ES-I3 (cell line): ENCODE data around the gene ATP9A.
"Not testable (repeated sequence)": the region's sequence is repeated elsewhere in the genome, so short reads cannot be mapped to it uniquely, and the experiment has no call there.

Experiments used
- H3K36me3 ChIP-seq: 2 replicates; pipeline ENCODE4 v1.6.1; 2013; ENCODE audit warnings: mild to moderate bottlenecking, low read length, control low read depth, moderate library complexity; ENCODE audit not compliant: insufficient read depth
- H3K4me1 ChIP-seq: 2 replicates; pipeline ENCODE4 v1.6.1; 2013; ENCODE audit warnings: mild to moderate bottlenecking, control low read depth, low read length; ENCODE audit not compliant: insufficient read depth
- H3K9ac ChIP-seq: 2 replicates; pipeline ENCODE4 v1.6.1; 2013; ENCODE audit warnings: low read depth, mild to moderate bottlenecking, low read length, moderate library complexity
- H3K9me3 ChIP-seq: 2 replicates; pipeline ENCODE4 v1.6.1; 2013; ENCODE audit warnings: mild to moderate bottlenecking, low read length, moderate library complexity; ENCODE audit not compliant: control insufficient read depth, insufficient read depth

Gene ATP9A

DNA sequence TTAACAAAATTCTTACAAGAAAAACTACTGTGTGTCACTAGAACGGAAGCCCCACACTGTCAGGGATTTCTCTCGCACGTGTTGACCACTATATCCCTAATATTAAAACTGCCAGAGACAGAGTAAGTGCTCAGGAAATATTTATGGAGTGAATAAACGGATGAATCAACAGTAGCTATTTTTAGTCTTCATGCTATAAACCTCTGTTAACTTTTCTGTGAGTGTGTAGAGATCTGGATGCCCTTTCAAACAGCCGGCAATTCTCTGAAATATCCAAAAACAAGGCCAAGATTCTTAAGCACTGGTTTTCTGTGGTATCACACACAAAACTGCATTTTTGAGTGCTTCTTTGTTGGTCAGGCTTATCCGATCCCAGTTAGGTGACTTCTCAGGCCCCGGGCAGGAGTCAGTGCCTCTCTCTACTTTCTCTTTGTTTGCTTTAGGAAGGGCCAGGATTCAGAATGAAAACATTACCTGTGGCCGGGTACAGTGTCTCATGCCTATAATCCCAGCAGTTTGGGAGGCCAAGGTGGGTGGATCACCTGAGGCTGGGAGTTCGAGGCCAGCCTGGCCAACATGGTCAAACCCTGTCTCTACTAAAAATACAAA, 15.7 kb downstream of the ATP9A start:
- H3K4me1 ChIP-seq: peaks cover 7% of the 10 kb centered on the region; the same call in 1 of the 2 replicates
- no peak overlapping the region for H3K9ac ChIP-seq
- no peaks in the 10 kb centered on the region for H3K9me3 ChIP-seq
- no peaks in the 10 kb centered on the region for H3K36me3 ChIP-seq

DNA sequence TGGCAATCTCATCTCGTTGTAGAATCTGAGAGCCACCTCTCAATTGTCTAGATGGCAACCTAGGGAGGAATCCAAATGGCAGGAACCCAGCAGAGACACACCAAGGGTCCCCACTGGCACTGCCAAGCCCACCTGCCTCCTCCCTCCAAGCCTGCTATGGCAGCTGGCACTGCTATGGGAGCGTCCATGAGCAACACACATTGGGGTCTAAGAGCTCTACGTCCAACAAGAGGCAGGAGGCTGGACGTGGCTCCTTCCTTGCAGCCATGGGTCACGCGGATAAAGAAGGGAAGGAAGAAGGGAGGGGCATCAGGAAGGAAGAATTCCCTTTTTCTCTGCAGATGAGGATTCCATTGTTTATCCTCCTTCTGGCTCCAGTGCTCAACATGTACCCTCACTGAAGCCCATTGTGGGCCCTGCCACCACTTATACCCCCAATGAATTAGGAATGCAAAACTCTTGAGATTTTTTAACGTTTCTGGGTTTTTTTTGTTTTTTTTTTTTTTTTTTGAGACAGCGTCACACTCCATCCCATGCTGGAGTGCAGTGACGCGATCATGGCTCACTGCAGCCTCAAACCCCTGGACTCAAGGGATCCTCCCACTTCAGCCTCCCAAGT, 17.3 kb downstream of the ATP9A start:
- Histone ChIP-seq H3K9me3 (no peaks in the 10 kb centered on the region), H3K9ac (no peak overlapping the region), H3K36me3 (no peaks in the 10 kb centered on the region), H3K4me1 (peaks cover 7% of the 10 kb centered on the region; the same call in 1 of the 2 replicates)

DNA sequence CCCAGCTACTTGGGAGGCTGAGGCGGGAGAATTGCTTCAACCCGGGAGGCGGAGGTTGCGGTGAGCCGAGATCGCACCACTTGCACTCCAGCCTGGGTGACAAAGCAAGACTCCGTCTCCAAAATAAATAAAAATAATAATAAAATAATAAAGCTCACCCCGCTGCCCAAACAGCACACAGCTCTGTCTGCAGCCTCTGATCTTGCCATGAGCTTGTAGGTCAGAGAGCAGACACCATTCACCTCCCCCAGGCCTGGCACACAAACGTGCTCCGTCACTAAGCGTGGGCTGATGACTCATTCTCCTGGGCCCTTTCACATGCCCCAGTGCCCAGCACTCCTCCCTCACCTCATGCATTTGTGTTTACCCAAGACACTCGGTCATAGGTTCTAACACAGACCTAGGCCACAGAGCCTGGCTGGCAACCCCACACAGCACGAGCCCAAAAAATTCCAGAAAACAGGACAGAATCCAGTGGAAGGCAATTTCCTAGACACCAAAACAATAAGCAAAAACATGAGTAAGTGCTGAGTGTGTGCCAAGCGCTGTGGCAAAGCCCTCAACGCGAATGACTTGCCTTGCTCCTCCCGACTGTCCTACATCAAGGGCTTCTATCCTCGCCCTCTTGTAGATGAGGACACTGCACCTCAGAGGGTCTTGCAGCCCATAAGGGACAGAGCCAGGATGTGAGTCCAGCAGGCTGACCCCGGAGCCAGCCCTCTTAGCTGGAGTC, 18.0 kb downstream of the ATP9A start:
- no peaks in the 10 kb centered on the region for H3K9me3 ChIP-seq
- H3K9ac ChIP-seq: no peak overlapping the region
- H3K4me1 ChIP-seq: peaks cover 7% of the 10 kb centered on the region; the same call in 1 of the 2 replicates
- no peaks in the 10 kb centered on the region for H3K36me3 ChIP-seq

DNA sequence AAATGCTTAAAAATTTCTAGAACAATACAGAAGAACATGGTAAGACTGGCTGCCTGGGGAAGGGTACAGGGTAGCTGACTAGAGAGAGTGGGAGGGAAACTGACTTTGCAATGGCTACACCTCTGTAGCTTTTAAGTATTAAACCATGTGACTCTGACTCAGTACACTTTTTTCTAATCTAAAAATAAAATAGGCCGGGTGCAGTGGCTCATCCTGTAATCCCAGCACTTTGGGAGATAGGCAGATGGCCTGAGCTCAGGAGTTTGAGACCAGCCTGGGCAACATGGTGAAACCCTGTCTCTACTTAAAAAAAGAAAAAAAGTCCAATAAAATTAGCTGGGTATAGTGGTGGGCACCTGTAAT, 18.5 kb downstream of the ATP9A start:
- Histone ChIP-seq H3K9ac (no peak overlapping the region), H3K36me3 (no peaks in the 10 kb centered on the region), H3K9me3 (no peaks in the 10 kb centered on the region), H3K4me1 (peaks cover 7% of the 10 kb centered on the region; the same call in 1 of the 2 replicates)

DNA sequence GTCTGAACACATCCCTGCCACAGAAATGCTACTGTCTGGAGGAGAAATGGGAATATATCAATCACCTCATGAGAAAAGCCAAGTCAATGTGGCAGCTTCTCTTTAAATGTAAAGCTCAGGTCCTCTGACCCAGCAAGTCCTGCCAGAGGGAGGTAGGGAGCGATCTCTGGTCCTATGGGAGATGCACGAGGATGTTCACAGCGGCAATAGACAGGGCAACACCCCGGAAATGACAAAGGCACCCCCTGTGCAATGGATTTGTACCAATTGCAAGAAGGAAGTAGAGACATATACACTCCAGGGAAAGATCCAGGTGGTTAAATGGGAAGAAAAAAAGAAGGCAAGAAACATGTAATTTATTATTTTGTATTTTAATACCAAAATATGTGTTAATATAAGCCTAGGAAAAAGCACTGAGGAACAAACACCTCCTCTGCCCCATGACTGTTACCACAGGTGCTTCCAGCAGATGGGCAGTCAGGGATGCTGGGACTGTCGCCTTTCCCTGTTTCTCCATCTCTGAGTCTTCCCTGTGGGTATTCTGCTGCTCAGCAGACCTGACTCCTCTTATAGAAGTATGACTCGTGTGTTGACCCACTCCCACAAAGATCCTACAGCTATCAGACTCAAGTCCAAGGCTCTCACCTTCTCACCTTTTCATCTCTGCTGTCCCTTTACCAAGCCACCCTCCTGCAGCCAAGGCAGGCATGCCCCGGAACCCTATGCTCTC, 20.8 kb downstream of the ATP9A start:
- Histone ChIP-seq H3K9ac (no peak overlapping the region), H3K36me3 (no peaks in the 10 kb centered on the region), H3K4me1 (peaks cover 12% of the 10 kb centered on the region), H3K9me3 (no peaks in the 10 kb centered on the region)

DNA sequence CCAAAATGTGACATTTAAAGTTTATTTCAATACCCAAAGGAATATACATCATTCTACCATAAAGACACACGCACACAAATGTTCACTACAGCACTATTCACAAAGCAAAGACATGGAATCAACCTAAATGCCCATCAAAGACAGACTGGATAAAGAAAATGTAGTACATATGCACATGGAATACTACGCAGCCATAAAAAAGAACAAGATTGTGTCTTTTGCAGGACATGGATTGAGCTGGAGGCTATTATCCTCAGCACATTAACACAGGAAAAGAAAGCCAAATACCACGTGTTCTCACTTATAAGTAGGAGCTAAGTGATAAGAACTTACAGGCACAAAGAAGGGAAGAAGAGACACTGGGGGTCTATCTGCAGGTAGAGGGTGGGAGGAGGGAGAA, 22.4 kb downstream of the ATP9A start:
- Histone ChIP-seq H3K36me3 (no peaks in the 10 kb centered on the region), H3K9ac (no peak overlapping the region), H3K4me1 (peaks cover 12% of the 10 kb centered on the region), H3K9me3 (no peaks in the 10 kb centered on the region)

DNA sequence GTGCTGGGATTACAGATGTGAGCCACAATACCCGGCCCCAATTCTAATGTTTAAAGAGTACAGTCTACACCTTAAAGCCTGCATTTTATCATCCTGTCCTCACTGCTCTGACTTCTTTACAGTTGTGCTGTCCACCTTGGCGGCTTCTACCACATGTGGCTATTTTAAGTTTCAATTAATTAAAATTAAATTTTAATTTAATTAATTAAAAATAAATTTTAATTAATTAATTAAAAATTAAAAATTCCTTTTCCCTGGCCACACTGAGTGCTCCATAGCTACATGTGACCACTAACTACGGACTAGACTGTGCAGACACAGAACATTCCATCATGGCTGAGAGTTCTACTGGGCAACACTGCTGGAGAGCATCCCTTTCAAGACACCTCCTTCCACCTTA, 27.4 kb downstream of the ATP9A start:
- no peak overlapping the region for H3K9ac ChIP-seq
- no peaks in the 10 kb centered on the region for H3K36me3 ChIP-seq
- no peaks in the 10 kb centered on the region for H3K9me3 ChIP-seq
- H3K4me1 ChIP-seq: peaks cover 8% of the 10 kb centered on the region

DNA sequence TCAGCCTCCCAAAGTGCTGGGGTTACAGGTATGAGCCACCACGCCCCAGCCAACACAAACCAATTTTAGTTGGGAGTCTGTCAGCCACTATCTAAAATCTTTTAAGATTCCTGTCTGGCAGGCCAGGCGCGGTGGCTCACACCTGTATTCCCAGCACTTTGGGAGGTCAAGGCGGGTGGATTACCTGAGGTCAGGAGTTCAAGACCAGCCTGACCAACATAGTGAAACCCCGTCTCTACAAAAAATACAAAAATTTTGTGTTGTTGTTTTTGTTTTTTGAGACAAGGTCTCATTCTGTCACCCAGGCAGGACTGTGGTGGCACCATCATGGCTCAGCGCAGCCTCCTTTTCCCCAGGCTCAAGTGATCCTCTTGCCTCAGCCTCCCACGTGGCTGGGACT, 27.9 kb downstream of the ATP9A start:
- H3K4me1 ChIP-seq: not testable (repeated sequence)

DNA sequence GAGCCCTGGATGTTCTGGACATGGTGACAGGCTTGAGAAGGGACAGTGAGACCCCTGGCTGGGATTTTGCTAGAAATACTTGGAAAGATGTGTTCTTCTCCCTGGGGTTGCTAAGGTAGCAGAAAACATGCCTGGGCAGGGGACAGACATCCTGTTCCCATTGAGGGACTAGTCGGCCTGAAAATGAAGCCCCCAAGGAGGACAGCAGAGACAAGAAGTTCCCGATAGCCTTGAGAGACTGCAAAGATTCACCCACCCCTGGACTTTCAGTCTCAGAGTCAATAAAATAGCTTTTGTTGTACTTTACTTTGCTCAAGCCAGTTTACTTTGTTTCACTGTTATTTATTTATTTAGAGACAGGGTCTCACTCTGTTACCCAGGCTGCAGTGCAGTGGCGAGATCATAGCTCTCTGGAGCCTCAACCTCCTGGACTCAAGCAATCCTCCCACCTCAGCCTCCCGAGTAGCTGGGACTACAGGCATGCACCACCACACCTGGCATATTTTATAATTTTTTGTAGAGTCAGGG, 28.4 kb downstream of the ATP9A start:
- no peaks in the 10 kb centered on the region for H3K9me3 ChIP-seq
- no peaks in the 10 kb centered on the region for H3K36me3 ChIP-seq
- peaks cover 8% of the 10 kb centered on the region for H3K4me1 ChIP-seq
- H3K9ac ChIP-seq: no peak overlapping the region

More for the DNA sequence above, 27.9 kb downstream of the ATP9A start:
- H3K36me3 ChIP-seq, H3K9me3 ChIP-seq, H3K9ac ChIP-seq: not testable (repeated sequence)

DNA sequence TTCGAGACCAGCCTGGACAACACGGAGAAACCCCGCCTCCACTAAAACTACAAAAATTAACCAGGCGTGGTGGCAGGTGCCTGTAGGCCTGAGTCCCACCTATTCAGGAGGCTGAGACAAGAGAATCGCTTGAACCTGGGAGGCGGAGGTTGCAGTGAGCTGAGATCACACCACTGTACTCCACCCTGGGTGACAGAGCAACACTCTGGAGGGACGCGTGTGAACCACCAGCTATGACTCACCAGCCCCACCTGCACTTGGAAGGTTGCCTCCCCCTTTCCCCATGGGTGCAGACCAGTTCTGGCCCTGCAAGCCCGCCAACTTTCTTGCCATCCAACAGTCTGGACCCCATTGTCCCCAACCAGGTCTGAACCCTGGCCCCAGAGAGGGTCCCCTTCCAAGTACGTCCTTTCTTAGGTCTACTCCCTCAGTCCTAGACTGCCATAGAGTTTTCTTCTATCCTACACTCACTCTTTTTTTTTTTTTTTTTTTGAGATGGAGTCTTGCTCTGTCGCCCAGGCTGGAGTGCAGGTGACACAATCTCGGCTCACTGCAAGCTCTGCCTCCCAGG, 29.2 kb downstream of the ATP9A start:
- Histone ChIP-seq H3K9me3 (no peaks in the 10 kb centered on the region), H3K36me3 (no peaks in the 10 kb centered on the region), H3K9ac (no peak overlapping the region), H3K4me1 (peaks cover 8% of the 10 kb centered on the region)

DNA sequence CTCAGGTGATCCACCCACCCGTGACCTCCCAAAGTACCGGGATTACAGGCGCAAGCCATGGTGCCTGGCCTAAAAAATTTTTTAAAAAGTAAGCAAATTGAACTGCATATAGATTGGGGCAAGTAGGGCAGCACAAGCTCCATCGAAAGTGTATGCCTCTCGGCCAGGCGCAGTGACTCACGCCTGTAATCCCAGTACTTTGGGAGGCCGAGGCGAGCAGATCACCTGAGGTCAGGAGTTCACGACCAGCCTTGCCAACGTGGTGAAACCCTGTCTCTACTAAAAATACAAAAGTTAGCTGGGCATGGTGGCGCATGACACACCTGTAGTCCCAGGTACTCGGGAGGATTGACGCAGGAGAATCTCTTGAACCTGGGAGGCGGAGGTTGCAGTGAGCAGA, 29.9 kb downstream of the ATP9A start:
- H3K36me3 ChIP-seq, H3K4me1 ChIP-seq: not testable (repeated sequence)

DNA sequence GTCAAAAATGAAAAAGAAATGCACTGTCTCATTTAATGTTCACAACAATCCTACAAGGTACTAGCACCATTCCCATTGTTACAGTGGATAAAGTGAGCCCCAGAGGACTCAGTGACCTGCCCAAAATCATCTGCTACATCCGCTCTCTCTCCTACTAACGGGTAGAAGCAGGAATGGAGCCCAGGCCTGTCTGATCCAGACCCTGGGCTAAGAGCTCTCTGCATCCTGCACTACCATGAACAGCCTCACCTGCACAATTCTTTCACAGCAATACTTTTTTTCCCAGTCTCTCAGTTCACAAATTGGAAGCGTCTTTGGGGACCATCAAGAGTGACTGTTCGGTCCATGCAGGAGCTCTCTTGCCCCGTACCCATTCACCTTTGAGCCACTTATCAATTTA, 31.2 kb downstream of the ATP9A start:
- 0 out of 2 replicates have a peak, but pooled peaks cover 7% of the 10 kb centered on the region for H3K4me1 ChIP-seq
- H3K36me3 ChIP-seq: no peaks in the 10 kb centered on the region

More for the DNA sequence above, 29.9 kb downstream of the ATP9A start:
- not testable (repeated sequence) for H3K9ac ChIP-seq, H3K9me3 ChIP-seq

DNA sequence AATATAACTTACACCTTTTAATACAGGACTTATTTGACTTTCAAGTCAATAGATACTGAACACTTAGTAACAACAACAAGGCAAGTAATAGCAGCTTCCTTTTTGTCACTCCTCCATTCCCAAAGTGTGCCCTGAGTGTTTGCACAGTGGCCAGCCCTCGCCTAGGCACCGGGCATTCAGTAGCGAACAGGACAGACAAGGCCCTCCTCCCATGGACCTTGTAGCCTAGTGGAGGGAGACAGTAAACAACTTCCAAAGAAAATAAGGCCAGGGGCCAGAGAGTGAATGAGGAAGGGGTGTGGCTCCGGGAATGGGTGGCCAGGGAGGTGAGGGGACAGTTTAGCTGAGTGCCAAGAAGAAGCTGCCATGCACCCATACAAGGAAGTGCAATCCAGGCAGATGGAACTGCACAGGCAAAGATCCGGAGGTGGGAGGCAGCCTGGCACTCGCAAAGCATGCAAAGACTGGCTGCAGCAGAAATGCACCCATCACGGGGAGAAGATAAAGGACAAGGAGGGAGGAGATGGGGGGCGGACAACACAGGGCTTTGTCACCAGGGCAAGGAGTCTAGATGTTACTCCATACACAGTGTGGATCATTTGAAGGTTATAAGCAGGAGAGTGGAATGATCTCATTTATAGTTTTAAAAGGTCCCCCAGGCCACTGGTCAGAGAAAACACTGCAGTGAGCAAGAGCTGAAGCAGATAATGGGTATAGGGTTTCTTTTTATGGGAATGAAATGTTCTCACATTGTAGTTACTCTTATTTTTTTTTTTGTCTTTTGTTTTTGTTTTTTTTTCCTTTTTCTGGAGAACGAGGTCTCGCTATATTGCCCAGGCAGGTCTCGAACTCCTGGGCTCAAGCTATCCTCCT, 32.2 kb downstream of the ATP9A start:
- H3K9ac ChIP-seq: no peak overlapping the region
- H3K36me3 ChIP-seq: no peaks in the 10 kb centered on the region
- 0 out of 2 replicates have a peak, but pooled peaks cover 7% of the 10 kb centered on the region for H3K4me1 ChIP-seq
- no peaks in the 10 kb centered on the region for H3K9me3 ChIP-seq

More for the DNA sequence above, 31.2 kb downstream of the ATP9A start:
- H3K9me3 ChIP-seq: no peaks in the 10 kb centered on the region
- no peak overlapping the region for H3K9ac ChIP-seq
